Amygdala (tissue), 56 donors: ENCODE measurements around the gene PCSK4.
A peak's percentile ranks its signal among the peaks of the same experiment; 100 is the strongest.
"Not testable (repeated sequence)": the region's sequence is repeated elsewhere in the genome, so short reads cannot be mapped to it uniquely, and the experiment has no call there.

ENCODE experiments used
- DNase-seq, 56 donors: peaks; one replicate each; lab custom pipeline; 2025; lab: John Stamatoyannopoulos, UW

The PCSK4 gene

GRCh38 chr19:1445185-1445931, 44.8 kb downstream of the PCSK4 start:
- DNase-seq = peak in 44 of 56 donors; percentile 8 to 79 (median 52)

DNA sequence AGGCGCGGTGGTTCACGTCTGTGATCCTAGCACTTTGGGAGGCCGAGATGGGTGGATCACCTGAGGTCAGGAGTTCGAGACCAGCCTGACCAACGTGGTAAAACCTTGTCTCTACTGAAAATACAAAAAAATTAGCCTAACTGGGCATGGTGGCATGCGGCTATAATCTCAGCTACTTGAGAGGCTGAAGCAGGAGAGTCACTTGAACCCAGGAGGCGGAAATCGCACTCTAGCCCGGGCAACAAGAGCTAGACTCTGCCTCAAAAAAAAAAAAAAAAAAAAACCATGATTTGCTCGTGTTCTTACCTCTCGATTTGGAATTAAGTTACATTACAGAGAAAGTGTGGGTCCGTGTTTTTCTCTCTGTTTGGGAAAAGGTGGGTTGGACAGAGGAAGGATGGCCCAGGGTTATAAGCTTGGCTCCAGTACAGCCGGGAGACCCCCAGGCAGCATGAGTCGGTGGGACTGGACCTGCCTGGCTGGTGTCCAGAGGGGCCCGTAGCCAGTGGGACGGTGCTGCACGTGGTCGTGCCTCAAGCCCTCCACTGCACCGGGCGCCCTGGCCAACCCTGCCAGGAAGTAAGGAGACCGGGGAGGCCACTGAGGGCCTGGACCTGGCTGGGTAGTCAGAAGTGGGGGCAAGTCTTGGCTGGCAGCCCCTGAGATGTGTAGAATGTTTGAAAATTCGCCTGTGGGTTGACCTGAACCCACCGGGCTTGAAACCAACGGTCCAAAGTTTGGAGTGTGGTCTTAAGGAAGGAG, 48.3 kb downstream of the PCSK4 start:
- no peak for DNase-seq

DNA sequence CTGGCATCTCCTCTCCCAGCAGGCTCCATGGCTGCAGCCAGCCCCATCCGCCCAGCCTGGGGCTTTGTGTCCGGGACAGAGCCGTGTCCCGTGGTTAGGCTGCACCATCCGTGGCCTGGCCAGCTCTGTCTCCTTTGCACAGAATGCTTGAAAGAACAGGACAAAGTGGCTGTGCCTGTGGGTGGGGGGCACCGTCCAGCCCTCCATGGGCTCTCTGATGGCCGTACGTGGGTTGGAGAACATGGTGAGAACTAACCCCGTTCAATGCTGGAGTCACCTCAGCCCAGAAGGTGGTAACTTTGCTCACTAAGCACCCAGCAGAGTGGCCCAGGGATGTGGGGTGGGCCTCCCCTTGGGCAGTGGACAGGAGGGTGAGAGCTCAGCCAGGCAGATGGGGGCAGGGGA, 49.1 kb downstream of the PCSK4 start:
- DNase-seq = no peak

- DNase-seq = no peak
Observed at GRCh38 chr19:1440418-1440801, 49.7 kb downstream of the PCSK4 start.

DNA sequence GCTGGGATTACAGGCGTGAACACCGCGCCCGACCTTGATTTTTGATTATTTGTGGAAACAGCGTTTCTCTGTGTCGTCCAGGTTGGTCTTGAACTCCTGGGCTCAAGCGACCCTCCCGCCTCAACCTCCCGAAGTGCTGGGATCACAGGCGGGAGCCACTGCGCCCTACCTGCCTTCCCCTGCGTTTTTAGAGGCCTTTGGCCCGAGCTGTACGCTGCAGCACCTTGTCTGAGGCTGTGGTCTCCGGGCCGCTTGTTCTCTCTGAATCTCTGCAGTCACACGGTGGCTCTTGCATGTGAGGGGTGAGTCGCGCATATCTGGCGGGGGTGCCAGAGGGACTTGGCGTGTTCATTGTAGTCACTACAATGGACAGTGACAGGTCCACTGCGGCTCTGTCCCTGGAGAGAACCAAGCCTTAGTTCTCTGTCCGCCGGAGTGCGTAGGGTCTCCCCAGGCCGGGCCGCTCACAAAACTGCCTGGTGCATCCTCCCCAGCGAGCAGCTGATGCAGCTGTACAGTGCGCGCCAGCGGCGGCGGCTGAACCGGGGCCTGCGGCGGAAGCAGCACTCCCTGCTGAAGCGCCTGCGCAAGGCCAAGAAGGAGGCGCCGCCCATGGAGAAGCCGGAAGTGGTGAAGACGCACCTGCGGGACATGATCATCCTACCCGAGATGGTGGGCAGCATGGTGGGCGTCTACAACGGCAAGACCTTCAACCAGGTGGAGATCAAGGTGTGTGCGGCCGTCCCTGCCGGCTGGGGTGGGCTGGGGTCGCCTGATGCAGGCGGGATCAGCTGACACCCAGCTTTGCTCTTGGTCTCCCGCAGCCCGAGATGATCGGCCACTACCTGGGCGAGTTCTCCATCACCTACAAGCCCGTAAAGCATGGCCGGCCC, 50.4 kb downstream of the PCSK4 start:
- DNase-seq = not testable (repeated sequence)

- no peak for DNase-seq
Observed at GRCh38 chr19:1438933-1439354, 51.2 kb downstream of the PCSK4 start.

GRCh38 chr19:1438035-1438932, 51.9 kb downstream of the PCSK4 start, which contains the start of gene RPS15:
Gene RPS15 (plus strand): TSS chr19:1438396. CDS start chr19:1438426, 30 bp downstream.
- peak; percentile 48 to 95 (median 86) for DNase-seq

DNA sequence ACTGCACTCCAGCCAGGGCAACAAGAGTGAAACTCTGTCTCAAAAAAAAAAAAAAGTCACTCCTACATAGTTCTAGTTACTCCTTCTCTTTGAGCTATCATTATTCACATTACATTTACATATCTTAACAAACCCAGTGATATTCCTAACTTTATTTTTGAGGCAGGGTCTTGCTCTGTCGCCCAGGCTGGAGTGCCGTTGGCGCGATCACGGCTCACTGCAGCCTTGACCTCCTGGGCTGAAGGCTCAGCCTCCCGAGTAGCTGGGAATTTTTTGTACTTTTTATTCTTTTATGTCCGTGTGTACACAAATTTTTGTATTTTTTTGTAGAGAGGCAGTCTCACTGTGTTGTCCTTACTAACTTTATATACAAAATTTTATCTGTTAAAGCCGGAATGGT, 52.5 kb downstream of the PCSK4 start:
- DNase-seq = no peak

- DNase-seq = no peak
Observed at GRCh38 chr19:1435378-1435989, 54.7 kb downstream of the PCSK4 start.

DNA sequence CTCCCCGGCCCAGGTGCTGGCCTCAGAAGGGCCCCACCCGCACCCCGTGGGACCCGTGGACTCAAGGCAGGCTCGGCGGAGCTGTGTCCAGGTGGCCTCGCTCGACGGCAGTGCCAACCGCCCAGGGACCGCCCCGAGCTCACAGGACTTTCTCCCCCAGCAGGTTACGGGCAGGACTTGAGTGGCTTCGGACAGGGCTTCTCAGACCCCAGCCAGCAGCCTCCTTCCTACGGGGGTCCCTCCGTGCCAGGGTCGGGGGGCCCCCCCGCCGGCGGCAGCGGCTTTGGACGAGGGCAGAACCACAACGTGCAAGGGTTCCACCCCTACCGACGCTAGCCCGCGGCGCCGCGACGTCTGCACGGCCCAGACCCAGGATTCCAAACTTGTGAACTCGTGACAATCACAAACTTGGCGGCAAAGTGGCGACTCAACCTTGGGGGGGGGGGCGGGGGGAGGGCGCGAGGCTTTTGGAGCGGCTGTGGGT, 55.5 kb downstream of the PCSK4 start:
- DNase-seq = no peak

DNA sequence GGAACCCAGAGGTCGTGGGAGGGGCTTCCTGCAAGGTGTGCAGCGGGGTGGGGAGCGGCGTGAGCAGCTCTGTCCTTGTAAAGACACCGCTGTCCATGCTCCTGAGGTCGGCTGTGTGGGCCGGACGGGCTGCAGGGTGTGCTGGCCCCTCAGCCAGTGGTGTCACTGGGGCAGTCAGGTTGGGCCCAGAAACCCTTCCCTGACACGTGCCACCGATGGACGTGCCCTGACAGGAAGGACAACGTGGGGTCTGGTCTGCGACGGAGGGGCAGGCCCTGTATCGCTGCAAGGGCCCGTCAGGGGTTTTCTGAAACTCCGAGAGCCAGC, 56.1 kb downstream of the PCSK4 start:
- no peak for DNase-seq

- DNase-seq = no peak
Observed at GRCh38 chr19:1433119-1434039, 56.8 kb downstream of the PCSK4 start.

DNA sequence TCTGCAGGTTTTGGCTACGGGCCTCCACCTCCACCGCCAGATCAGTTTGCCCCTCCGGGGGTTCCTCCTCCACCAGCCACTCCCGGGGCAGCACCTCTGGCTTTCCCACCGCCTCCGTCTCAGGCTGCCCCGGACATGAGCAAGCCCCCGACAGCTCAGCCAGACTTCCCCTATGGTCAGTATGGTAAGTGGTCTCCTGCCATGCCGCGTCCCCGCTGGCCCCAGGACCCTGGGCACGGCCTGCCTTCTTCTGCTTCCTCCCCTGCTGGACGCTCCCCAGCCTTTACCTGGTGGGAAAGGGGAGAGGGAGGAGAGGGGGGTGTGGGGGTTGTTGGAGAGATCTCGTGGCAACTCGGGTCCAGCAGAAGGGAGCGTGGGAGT, 57.7 kb downstream of the PCSK4 start:
- DNase-seq = no peak

DNA sequence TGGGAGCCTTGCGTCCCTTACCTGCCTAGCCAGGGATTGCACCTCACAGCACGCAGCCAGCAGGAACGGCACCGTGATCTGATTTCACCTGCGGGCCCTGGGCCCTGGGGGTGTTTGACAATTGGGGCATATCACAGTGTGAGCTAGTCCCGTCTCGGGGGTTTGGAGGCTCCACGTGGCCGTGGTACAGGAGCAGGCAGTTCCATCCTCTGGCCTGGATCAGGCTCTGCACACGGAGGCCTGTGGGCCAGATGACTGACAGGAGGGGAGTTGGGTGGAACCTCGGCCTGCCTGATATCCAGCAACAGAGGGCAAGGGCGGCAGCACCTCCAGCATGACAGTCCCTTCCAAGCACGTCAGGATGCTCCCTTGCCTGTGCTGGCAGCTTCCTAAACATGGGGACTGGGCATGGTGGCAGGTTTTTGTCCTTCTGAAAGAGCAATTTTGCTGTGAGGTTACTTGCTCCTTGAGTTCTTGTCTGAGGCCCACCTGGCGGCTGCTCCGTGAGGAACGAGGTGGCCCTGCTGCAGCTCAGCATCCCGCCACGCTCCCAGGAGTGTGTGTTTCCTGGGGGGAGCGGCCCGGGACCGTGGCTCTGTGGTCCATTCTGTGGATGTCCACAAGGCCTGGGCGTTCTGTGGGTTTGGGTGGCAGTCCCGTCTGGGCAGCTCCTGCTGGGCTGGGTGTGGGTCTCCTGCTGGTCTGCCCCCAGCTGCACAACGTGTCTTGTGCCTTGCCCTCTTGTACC, 58.2 kb downstream of the PCSK4 start:
- DNase-seq = no peak
